Activated naive CD4-positive, alpha-beta T cell treated with anti-CD3 and anti-CD28 coated beads for 36 hours (primary cell): Measurements from ENCODE around the gene WASF3. TPM values are rescaled to one million over a fixed set of nuclear protein-coding genes. Genes with fewer than 3 reads are reported as not detected.

ENCODE experiments used
- CTCF ChIA-PET: fragments of 350-600 bp; sonication (Branson Sonifier 250); formaldehyde crosslinking; loops from one replicate; lab custom pipeline; 2021; ENCODE audit warnings: antibody characterized with exemption; lab: Charles Lee
- DNase-seq: peaks from one replicate; pipeline ENCODE4 v3.0.0-alpha.2; 2020
- H3K27ac Mint-ChIP-seq: one replicate; pipeline ENCODE4 v1.8.0; 2021; ENCODE audit warnings: mild to moderate bottlenecking, mixed read lengths
- H3K27me3 Mint-ChIP-seq: one replicate; pipeline ENCODE4 v1.8.0; 2021; ENCODE audit warnings: low read depth, mixed read lengths
- H3K36me3 Mint-ChIP-seq: one replicate; pipeline ENCODE4 v1.8.0; 2021; ENCODE audit warnings: low read depth, mixed read lengths
- H3K4me1 Mint-ChIP-seq: one replicate; pipeline ENCODE4 v1.8.0; 2021; ENCODE audit warnings: low read depth, mixed read lengths
- H3K4me3 Mint-ChIP-seq: one replicate; pipeline ENCODE4 v1.8.0; 2021; ENCODE audit warnings: mild to moderate bottlenecking, moderate library complexity, mixed read lengths
- H3K9me3 Mint-ChIP-seq: one replicate; pipeline ENCODE4 v1.8.0; 2021; ENCODE audit warnings: mixed read lengths
- intact Hi-C: fragments of 100-400 bp; cut with micrococcal nuclease; formaldehyde crosslinking; loops from one replicate; pipeline ENCODE4 v1.15.1; 2023
- total RNA-seq, 2 experiments: library from RNA; stranded (reverse); gene quantifications; one replicate each; pipeline ENCODE4 v1.2.3, GENCODE V29; 2021

WASF3 gene
- total RNA-seq, 2 experiments from 2014 or later = not detected

- Mint-ChIP-seq H3K4me1 (no peaks in the 10 kb centered on the region), H3K9me3 (peaks cover 13% of the 10 kb centered on the region)
Measured at GRCh38 chr13:26575244-26575643, 17.8 kb downstream of the WASF3 start.

GRCh38 chr13:26579580-26579979 is 22.1 kb downstream of the WASF3 start:
- CTCF ChIA-PET = no interaction called here
- H3K9me3 Mint-ChIP-seq = peaks cover 13% of the 10 kb centered on the region
- H3K4me1 Mint-ChIP-seq = no peaks in the 10 kb centered on the region
- no peak for DNase-seq
- H3K36me3 Mint-ChIP-seq = no peaks in the 10 kb centered on the region
- H3K27ac Mint-ChIP-seq = no peak overlapping the region
- H3K4me3 Mint-ChIP-seq = no peak overlapping the region
- H3K27me3 Mint-ChIP-seq = peaks cover 19% of the 10 kb centered on the region
- intact Hi-C loops = no loop called here

More at GRCh38 chr13:26575244-26575643, 17.8 kb downstream of the WASF3 start:
- Mint-ChIP-seq H3K36me3 (no peaks in the 10 kb centered on the region), H3K27me3 (peaks cover 11% of the 10 kb centered on the region), H3K27ac (no peak overlapping the region), H3K4me3 (no peak overlapping the region)
- no peak for DNase-seq
- intact Hi-C loops = no loop called here
- CTCF ChIA-PET = interaction anchor here (0.6 kb wide), 2 partner anchors 65 to 478 kb away, joined by 3 read pairs; no protein-coding TSS in a partner anchor

DNA sequence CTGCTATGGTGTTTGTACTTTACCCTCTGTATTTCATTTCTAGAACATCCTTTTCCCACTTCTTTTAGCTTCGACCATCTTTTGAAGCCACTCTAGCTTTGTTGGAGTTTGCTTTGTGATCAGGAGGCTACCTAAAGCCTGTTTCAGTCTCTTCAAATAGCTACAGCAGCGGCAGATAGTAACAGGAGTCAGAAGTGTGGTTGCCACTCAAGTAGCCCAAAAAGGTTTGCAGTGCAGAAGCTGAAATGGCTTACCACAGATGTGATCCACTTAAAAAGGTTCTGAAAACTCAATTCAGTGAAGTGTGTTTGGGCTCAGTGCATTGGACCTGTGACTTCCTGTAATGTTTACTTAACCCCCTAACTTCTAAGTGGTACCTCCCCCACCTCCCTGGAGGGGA is 26.2 kb downstream of the WASF3 start:
- intact Hi-C loops = no loop called here
- peaks cover 3% of the 10 kb centered on the region for H3K9me3 Mint-ChIP-seq
- no peak for DNase-seq
- no peaks in the 10 kb centered on the region for H3K4me1 Mint-ChIP-seq
- peaks cover 7% of the 10 kb centered on the region for H3K27me3 Mint-ChIP-seq
- H3K36me3 Mint-ChIP-seq = no peaks in the 10 kb centered on the region
- CTCF ChIA-PET = no interaction called here
- H3K27ac Mint-ChIP-seq = no peak overlapping the region
- H3K4me3 Mint-ChIP-seq = no peak overlapping the region

- no peak overlapping the region for H3K27ac Mint-ChIP-seq
- CTCF ChIA-PET = interaction anchor here (0.6 kb wide), 1 partner anchor 1299 kb away, joined by 4 read pairs; no protein-coding TSS in a partner anchor
- no peaks in the 10 kb centered on the region for H3K36me3 Mint-ChIP-seq
- H3K4me1 Mint-ChIP-seq = no peaks in the 10 kb centered on the region
- DNase-seq = no peak
- intact Hi-C loops = no loop called here
- H3K9me3 Mint-ChIP-seq = no peaks in the 10 kb centered on the region
- H3K4me3 Mint-ChIP-seq = no peak overlapping the region
- H3K27me3 Mint-ChIP-seq = peaks cover 9% of the 10 kb centered on the region
Measured at GRCh38 chr13:26584713-26585112, 27.2 kb downstream of the WASF3 start.

DNA sequence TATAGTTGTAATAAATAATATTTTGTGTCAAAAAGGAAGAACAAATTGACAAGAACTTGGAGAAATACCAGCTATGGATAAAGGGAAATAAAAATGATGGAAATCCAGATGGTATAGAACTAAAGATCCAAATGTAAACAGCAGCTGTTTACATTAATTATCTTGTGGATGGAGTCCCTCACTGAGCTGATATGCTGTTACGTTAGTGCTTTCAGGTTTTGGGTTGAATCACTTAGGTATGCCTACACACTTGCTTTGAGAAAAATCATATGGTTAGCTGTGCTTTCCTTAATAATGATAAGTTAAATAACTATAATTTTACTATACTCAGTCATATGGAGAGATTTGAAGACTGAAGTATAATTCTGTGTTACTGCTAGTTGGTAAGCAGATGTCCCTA is 27.7 kb downstream of the WASF3 start:
- no peaks in the 10 kb centered on the region for H3K9me3 Mint-ChIP-seq
- peaks cover 9% of the 10 kb centered on the region for H3K27me3 Mint-ChIP-seq
- H3K36me3 Mint-ChIP-seq = no peaks in the 10 kb centered on the region
- DNase-seq = no peak
- no peak overlapping the region for H3K27ac Mint-ChIP-seq
- no peak overlapping the region for H3K4me3 Mint-ChIP-seq
- CTCF ChIA-PET = interaction anchor here (0.6 kb wide), 1 partner anchor 1299 kb away, joined by 4 read pairs; no protein-coding TSS in a partner anchor
- no peaks in the 10 kb centered on the region for H3K4me1 Mint-ChIP-seq
- intact Hi-C loops = no loop called here

GRCh38 chr13:26587251-26587650 is 29.8 kb downstream of the WASF3 start:
- Mint-ChIP-seq H3K27ac (no peak overlapping the region), H3K36me3 (no peaks in the 10 kb centered on the region), H3K27me3 (peaks cover 20% of the 10 kb centered on the region), H3K9me3 (no peaks in the 10 kb centered on the region), H3K4me1 (no peaks in the 10 kb centered on the region), H3K4me3 (no peak overlapping the region)
- DNase-seq = no peak
- CTCF ChIA-PET = no interaction called here
- intact Hi-C loops = no loop called here

DNA sequence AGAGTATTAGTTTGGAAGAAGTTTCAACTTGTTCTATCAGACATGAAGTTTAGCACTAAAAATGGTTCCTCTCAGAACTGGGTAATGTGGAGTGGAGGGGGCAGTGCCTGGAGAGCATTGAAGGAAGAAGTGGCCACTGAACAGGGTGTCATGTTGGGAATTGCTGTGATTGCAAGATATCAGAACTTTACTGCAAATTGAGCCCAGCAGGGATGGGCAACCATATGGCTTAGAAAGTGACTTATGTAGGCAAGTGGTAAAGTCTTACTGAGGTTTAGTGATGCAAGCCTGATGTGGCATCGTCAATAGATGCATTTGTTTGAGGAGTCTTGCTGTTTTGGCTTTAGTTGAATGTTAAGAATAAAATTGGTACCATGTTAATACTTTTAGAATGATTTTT is 31.7 kb downstream of the WASF3 start:
- Mint-ChIP-seq H3K27ac (no peak overlapping the region), H3K4me3 (no peak overlapping the region), H3K36me3 (no peaks in the 10 kb centered on the region), H3K9me3 (no peaks in the 10 kb centered on the region), H3K27me3 (peaks cover 18% of the 10 kb centered on the region), H3K4me1 (no peaks in the 10 kb centered on the region)
- intact Hi-C loops = no loop called here
- CTCF ChIA-PET = no interaction called here
- no peak for DNase-seq

DNA sequence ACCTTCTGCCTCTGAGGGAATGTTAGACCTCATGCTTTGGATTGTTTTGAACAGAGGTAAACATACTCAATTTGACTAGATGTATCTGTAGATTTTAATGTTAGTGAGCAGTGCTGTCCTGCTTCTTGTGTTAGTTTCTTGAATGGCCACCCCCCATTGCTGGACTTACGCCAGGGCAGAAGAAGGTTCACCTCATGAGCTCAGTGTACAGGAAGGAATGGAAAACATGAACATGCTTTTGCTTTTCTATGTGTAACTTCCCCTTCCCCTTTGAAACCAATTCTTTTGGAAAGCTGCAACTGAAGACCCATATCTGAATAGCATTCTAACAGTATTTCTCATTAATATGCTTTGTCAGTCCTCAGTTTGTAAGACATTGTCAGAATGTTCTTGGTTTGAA is 32.3 kb downstream of the WASF3 start:
- Mint-ChIP-seq H3K27ac (no peak overlapping the region), H3K4me3 (no peak overlapping the region), H3K36me3 (no peaks in the 10 kb centered on the region), H3K4me1 (no peaks in the 10 kb centered on the region), H3K27me3 (peaks cover 22% of the 10 kb centered on the region), H3K9me3 (no peaks in the 10 kb centered on the region)
- no peak for DNase-seq
- CTCF ChIA-PET = interaction anchor here (0.7 kb wide), 1 partner anchor 13 kb away, joined by 3 read pairs; no protein-coding TSS in a partner anchor
- intact Hi-C loops = no loop called here

- no peak for DNase-seq
- CTCF ChIA-PET = interaction anchor here (0.7 kb wide), 1 partner anchor 13 kb away, joined by 3 read pairs; no protein-coding TSS in a partner anchor
- Mint-ChIP-seq H3K4me1 (no peaks in the 10 kb centered on the region), H3K36me3 (no peaks in the 10 kb centered on the region), H3K9me3 (no peaks in the 10 kb centered on the region), H3K27ac (no peak overlapping the region), H3K27me3 (peaks cover 22% of the 10 kb centered on the region), H3K4me3 (no peak overlapping the region)
- intact Hi-C loops = no loop called here
Measured at GRCh38 chr13:26590379-26590778, 32.9 kb downstream of the WASF3 start.

GRCh38 chr13:26590951-26591350 is 33.5 kb downstream of the WASF3 start:
- Mint-ChIP-seq H3K4me1 (no peaks in the 10 kb centered on the region), H3K4me3 (no peak overlapping the region), H3K36me3 (no peaks in the 10 kb centered on the region), H3K9me3 (no peaks in the 10 kb centered on the region), H3K27me3 (peaks cover 22% of the 10 kb centered on the region), H3K27ac (no peak overlapping the region)
- no peak for DNase-seq
- intact Hi-C loops = no loop called here
- CTCF ChIA-PET = no interaction called here

DNA sequence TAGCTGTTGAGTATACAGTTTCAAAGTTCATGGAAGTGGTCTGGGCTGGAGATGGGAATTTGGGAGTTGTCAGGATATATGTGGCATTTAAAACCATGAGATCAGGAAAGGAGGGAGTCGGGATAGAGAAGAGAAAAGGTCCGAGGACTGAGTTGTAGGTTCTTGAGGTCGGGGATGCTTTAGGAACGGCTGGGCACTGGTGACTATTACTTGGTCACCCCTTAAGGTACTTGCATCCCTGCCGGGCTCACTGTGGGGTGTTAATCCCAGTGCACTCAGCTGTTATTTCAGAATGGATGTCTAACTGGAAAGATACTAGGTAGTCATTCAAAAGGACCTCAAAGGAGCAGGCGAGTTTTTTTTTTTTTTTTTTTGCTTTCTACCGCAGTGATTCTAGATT is 34.2 kb downstream of the WASF3 start:
- Mint-ChIP-seq H3K36me3 (no peaks in the 10 kb centered on the region), H3K9me3 (peaks cover 3% of the 10 kb centered on the region), H3K4me1 (no peaks in the 10 kb centered on the region), H3K4me3 (no peak overlapping the region), H3K27me3 (peaks cover 25% of the 10 kb centered on the region), H3K27ac (no peak overlapping the region)
- no peak for DNase-seq
- CTCF ChIA-PET = interaction anchor here (0.7 kb wide), 1 partner anchor 1658 kb away, joined by 4 read pairs; no protein-coding TSS in a partner anchor
- intact Hi-C loops = no loop called here

- H3K4me3 Mint-ChIP-seq = no peak overlapping the region
- no peak for DNase-seq
- intact Hi-C loops = no loop called here
- H3K27ac Mint-ChIP-seq = no peak overlapping the region
- no peaks in the 10 kb centered on the region for H3K4me1 Mint-ChIP-seq
- H3K9me3 Mint-ChIP-seq = peaks cover 9% of the 10 kb centered on the region
- CTCF ChIA-PET = no interaction called here
- H3K36me3 Mint-ChIP-seq = no peaks in the 10 kb centered on the region
- peaks cover 27% of the 10 kb centered on the region for H3K27me3 Mint-ChIP-seq
Measured at GRCh38 chr13:26593661-26594060, 36.2 kb downstream of the WASF3 start.

- Mint-ChIP-seq H3K4me3 (no peak overlapping the region), H3K4me1 (no peaks in the 10 kb centered on the region), H3K27me3 (peaks cover 27% of the 10 kb centered on the region), H3K9me3 (peaks cover 9% of the 10 kb centered on the region), H3K27ac (no peak overlapping the region), H3K36me3 (no peaks in the 10 kb centered on the region)
- CTCF ChIA-PET = no interaction called here
- DNase-seq = no peak
- intact Hi-C loops = no loop called here
Measured at GRCh38 chr13:26594363-26594762, 36.9 kb downstream of the WASF3 start.
